Loucy (cell line): ENCODE measurements around the gene TOMM20.
"Not testable (repeated sequence)": the region's sequence is repeated elsewhere in the genome, so short reads cannot be mapped to it uniquely, and the experiment has no call there.

Experiments used
- H2AFZ ChIP-seq: fragments of 200-600 bp; sonication (generic); 2 replicates; pipeline ENCODE4 v1.6.0; 2016; ENCODE audit warnings: antibody characterized with exemption, mild to moderate bottlenecking, low read length, moderate library complexity
- H3F3A ChIP-seq: fragments of 200-600 bp; 2 replicates; pipeline ENCODE4 v1.6.0; 2016; ENCODE audit warnings: antibody characterized with exemption, low read depth, mild to moderate bottlenecking
- H3K27me3 ChIP-seq: fragments of 200-600 bp; sonication (generic); 2 replicates; pipeline ENCODE4 v1.6.1; 2014; ENCODE audit warnings: low read length, mild to moderate bottlenecking; ENCODE audit not compliant: insufficient read depth, poor library complexity, severe bottlenecking
- H3K36me3 ChIP-seq: fragments of 200-600 bp; sonication (generic); 2 replicates; pipeline ENCODE4 v1.6.1; 2016; ENCODE audit warnings: low read length; ENCODE audit not compliant: insufficient read depth
- H3K4me1 ChIP-seq: fragments of 200-600 bp; sonication (generic); 2 replicates; pipeline ENCODE4 v1.5.1; 2014; ENCODE audit warnings: low read length, mild to moderate bottlenecking; ENCODE audit not compliant: insufficient read depth, poor library complexity, severe bottlenecking
- H3K4me2 ChIP-seq: fragments of 200-600 bp; sonication (generic); 2 replicates; pipeline ENCODE4 v1.6.0; 2014; ENCODE audit warnings: antibody characterized with exemption, low read length, low read depth, mild to moderate bottlenecking; ENCODE audit not compliant: poor library complexity, severe bottlenecking
- H3K4me3 ChIP-seq: fragments of 200-600 bp; sonication (generic); 2 replicates; pipeline ENCODE4 v1.5.1; 2014; ENCODE audit warnings: low read length, mild to moderate bottlenecking, mixed read lengths; ENCODE audit not compliant: poor library complexity, severe bottlenecking
- H3K79me2 ChIP-seq: fragments of 200-600 bp; sonication (generic); 2 replicates; pipeline ENCODE4 v1.6.1; 2014; ENCODE audit warnings: low read length; ENCODE audit not compliant: insufficient read depth
- H3K9ac ChIP-seq: fragments of 200-600 bp; sonication (generic); 2 replicates; pipeline ENCODE4 v1.6.0; 2014; ENCODE audit warnings: mild to moderate bottlenecking, low read depth, low read length, moderate library complexity; ENCODE audit not compliant: poor library complexity, severe bottlenecking
- H3K9me2 ChIP-seq: fragments of 200-600 bp; sonication (generic); replicated peaks from 2 replicates; pipeline ENCODE4 v1.6.1; 2016; ENCODE audit warnings: low read depth, low read length, mixed read lengths
- H3K9me3 ChIP-seq: fragments of 200-600 bp; sonication (generic); 2 replicates; pipeline ENCODE4 v1.6.1; 2014; ENCODE audit warnings: mild to moderate bottlenecking, antibody characterized with exemption, low read length, low read depth; ENCODE audit not compliant: insufficient read depth
- H4K20me1 ChIP-seq: fragments of 200-600 bp; sonication (generic); 2 replicates; pipeline ENCODE4 v1.6.0; 2014; ENCODE audit warnings: antibody characterized with exemption, low read length, mild to moderate bottlenecking; ENCODE audit not compliant: insufficient read depth, poor library complexity, severe bottlenecking
- CTCF ChIP-seq: fragments of 200-600 bp; sonication (generic); conservative IDR thresholded peaks from 2 replicates; pipeline ENCODE4 v1.5.1; 2014; ENCODE audit warnings: mild to moderate bottlenecking, antibody characterized with exemption, low read length
- EZH2phosphoT487 ChIP-seq: fragments of 200-600 bp; IDR thresholded peaks from 2 replicates; pipeline ENCODE4 v1.6.1; 2018; ENCODE audit warnings: antibody characterized with exemption, mild to moderate bottlenecking, moderate library complexity, borderline replicate concordance

Gene TOMM20

GRCh38 chr1:235093696-235094592, 34.7 kb downstream of the TOMM20 start:
- Histone ChIP-seq H2AFZ (peak overlapping the region; percentile 85), H3F3A (no peaks in the 10 kb centered on the region), H3K36me3 (no peaks in the 10 kb centered on the region), H4K20me1 (no peaks in the 10 kb centered on the region), H3K79me2 (no peaks in the 10 kb centered on the region), H3K4me3 (peak overlapping the region; percentile 44), H3K4me1 (no peaks in the 10 kb centered on the region), H3K4me2 (peak overlapping the region; percentile 59), H3K27me3 (no peaks in the 10 kb centered on the region), H3K9me3 (no peaks in the 10 kb centered on the region), H3K9ac (no peak overlapping the region), H3K9me2 (no peaks in the 10 kb centered on the region)
- TF ChIP-seq CTCF (peak; percentile 98), EZH2phosphoT487 (no peak)

- Histone ChIP-seq H3K9ac (no peak overlapping the region), H3K9me2 (no peaks in the 10 kb centered on the region), H3K36me3 (no peaks in the 10 kb centered on the region), H3K4me2 (peak overlapping the region; percentile 59), H4K20me1 (no peaks in the 10 kb centered on the region), H3K79me2 (no peaks in the 10 kb centered on the region), H3F3A (no peaks in the 10 kb centered on the region), H2AFZ (peak overlapping the region; percentile 85), H3K9me3 (no peaks in the 10 kb centered on the region), H3K27me3 (no peaks in the 10 kb centered on the region), H3K4me3 (peak overlapping the region; percentile 44), H3K4me1 (no peaks in the 10 kb centered on the region)
- TF ChIP-seq EZH2phosphoT487 (no peak), CTCF (no peak)
Measured at GRCh38 chr1:235093013-235093695, 35.5 kb downstream of the TOMM20 start.

GRCh38 chr1:235092415-235092814, 36.2 kb downstream of the TOMM20 start:
- not testable (repeated sequence) for H3K4me3 ChIP-seq, H3K36me3 ChIP-seq, H3K4me1 ChIP-seq, H4K20me1 ChIP-seq, H3F3A ChIP-seq, H3K9me3 ChIP-seq, H3K27me3 ChIP-seq, H3K9ac ChIP-seq, H2AFZ ChIP-seq, H3K9me2 ChIP-seq, H3K79me2 ChIP-seq, H3K4me2 ChIP-seq

DNA sequence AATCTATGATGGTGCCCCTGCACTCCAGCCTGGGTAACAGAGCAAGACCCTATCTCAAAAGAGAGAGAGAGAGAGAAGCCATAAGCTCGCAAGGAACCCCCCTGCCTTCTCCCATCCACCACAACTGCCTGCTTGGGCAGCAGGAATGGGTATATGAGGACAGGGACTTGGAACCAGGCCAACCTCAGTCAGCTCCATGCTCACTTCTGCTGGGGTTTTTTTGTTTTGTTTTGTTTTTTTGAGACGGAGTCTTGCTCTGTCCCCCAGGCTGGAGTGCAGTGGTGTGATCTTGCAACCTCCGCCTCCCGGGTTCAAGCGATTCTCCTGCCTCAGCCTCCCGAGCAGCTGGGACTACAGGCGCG, 36.6 kb downstream of the TOMM20 start:
- H3K4me3 ChIP-seq, H3K4me1 ChIP-seq, H3K9me2 ChIP-seq, H3F3A ChIP-seq, H4K20me1 ChIP-seq, H2AFZ ChIP-seq, H3K9me3 ChIP-seq, H3K27me3 ChIP-seq, H3K9ac ChIP-seq, H3K4me2 ChIP-seq, H3K79me2 ChIP-seq, H3K36me3 ChIP-seq: not testable (repeated sequence)

- not testable (repeated sequence) for H3K36me3 ChIP-seq, H3K9me2 ChIP-seq, H3K4me2 ChIP-seq, H2AFZ ChIP-seq, H3K27me3 ChIP-seq, H4K20me1 ChIP-seq, H3K9me3 ChIP-seq, H3F3A ChIP-seq, H3K4me1 ChIP-seq, H3K79me2 ChIP-seq, H3K4me3 ChIP-seq, H3K9ac ChIP-seq
Measured at GRCh38 chr1:235091319-235092044, 37.2 kb downstream of the TOMM20 start.
